NK-92 (cell line): ENCODE results near the gene CBLB.

ENCODE experiments used
- DNase-seq: peaks from one replicate; lab custom pipeline; 2025; ENCODE audit not compliant: unreplicated experiment; lab: John Stamatoyannopoulos, UW

CBLB gene

GRCh38 chr3:105868742-105869530 lies at the start of gene CBLB:
CBLB (minus strand) TSS chr3:105869012; CDS start chr3:105867577, 1,435 bp downstream.
- peak; percentile 21 for DNase-seq

- DNase-seq = no peak
These were observed 48.0 kb upstream of the CBLB start for GRCh38 chr3:105916767-105917166.

GRCh38 chr3:105915524-105915923 lies 46.7 kb upstream of the CBLB start:
- DNase-seq = no peak

GRCh38 chr3:105913616-105914015 lies 44.8 kb upstream of the CBLB start:
- no peak for DNase-seq

DNA sequence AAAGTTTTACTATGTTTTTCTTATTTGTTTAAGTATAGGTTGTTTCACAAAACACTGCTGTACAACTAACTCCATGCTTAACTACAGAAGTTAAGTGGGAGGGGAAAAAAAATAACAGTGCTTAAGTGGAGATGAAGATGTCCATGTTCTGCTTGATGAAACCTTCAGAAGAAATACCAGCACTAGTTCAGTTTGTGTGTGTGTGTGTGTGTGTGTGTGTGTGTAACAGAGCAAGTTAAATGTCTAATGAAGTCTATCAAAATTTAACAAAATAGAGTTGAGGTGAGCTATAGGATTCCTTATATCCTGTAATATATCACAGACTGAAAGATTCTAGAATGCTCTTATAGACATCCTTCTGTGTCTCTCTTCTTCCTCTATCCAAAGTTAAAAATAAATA lies 44.1 kb upstream of the CBLB start:
- DNase-seq = no peak

DNA sequence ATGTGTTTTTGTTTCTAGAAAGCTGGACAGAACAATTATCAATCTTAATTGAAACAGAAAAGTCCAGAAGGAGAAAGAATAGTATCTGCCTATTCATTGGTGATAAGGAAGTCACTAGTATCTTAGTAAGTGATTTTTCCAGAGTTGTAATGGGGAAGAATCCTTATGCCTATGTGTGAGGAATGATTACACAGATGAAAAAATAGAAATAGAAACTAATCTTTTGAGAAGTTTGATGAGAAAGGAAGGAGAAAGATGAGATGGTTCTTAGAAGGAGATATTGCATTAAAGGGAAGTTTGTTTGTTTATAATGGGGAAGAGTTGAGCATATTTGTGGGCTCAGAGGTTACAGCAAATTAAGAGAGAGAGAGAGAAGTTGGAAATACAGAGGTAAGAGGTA lies 42.7 kb upstream of the CBLB start:
- no peak for DNase-seq

DNA sequence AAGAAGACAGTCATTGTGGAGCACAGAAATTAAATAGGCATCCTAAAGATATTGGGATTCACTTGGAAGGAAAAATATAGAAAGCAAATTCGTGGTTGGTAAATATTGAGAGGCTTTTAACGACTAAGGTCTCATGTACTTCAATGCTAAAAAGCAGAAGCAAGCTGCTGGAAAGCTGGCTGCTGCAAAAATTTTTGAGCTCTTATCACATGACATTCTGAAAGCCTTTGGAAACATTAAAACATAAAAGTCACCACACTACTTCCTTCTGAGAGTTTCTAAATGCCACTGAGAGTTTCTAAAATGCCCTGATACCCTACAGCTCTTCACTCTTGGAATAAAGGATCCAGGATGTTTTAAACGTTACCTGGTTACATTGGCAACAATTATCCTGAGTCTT lies 39.0 kb upstream of the CBLB start:
- no peak for DNase-seq

- no peak for DNase-seq
These were observed 38.0 kb upstream of the CBLB start for GRCh38 chr3:105906836-105907235.

DNA sequence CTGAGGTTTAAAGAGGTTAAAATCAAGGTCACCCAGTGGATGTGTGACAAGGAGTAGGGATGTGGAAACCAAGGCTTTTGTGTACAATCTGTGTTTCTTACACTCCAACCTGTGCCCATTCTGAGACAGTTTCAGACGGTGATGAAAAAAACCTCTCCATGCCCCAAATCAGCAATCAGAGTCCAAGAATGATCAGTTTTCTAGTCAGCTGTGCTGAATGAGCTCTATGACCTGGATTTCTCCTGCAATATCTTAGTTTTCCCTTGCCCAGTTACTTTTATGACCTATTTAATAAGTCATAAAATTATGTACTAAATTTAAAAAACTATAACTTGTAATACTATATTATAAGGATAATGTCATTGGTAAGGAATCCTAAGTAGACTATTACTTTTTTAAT lies 37.5 kb upstream of the CBLB start:
- DNase-seq = no peak

GRCh38 chr3:105905328-105905727 lies 36.5 kb upstream of the CBLB start:
- DNase-seq = no peak

DNA sequence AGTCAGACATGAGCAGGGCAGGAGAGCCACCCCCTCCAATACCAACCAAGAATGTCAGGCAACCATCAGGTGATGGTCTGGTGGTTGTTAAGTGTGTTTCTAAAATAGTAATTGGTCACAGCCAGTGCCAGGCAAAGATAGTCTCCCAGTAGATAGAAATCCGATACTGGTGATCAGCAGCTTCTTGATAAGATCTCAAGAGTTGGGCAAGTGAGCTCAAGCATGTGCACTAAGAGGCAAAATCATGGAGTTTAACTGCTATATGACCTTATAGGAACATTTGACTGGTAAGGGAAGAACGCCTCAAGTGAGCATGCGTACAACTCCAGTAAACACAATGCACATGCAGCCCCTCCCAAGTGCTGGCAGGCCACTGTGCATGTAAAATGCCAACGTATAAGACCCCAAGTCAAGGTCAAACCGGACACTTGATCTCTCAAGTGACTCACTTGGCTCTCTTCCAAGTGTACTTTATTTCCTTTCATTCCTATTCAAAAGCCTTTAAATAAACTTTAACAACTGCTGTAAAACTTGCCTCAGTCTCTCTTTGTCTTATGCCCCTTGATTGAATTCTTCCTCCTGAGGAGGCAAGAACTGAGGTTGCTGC lies 36.0 kb upstream of the CBLB start:
- DNase-seq = no peak

DNA sequence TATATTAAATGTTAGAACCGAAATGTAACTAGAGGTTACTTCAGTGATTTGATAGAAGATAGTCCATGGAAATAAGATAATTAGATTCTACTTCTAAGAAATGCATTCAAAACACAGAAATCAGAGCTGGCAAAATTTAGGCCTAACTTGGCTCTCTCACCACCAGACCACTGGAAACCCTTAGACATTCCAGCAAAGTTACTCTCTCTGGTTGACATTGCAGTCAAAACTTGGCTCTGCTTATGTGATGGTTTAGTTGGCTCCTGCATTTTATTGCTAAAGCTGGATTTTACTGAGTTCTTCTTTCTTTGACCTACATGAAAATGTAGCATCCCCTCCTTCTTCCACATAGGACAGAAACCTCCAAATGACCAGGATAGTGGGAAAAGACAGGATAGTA lies 35.4 kb upstream of the CBLB start:
- DNase-seq = no peak

DNA sequence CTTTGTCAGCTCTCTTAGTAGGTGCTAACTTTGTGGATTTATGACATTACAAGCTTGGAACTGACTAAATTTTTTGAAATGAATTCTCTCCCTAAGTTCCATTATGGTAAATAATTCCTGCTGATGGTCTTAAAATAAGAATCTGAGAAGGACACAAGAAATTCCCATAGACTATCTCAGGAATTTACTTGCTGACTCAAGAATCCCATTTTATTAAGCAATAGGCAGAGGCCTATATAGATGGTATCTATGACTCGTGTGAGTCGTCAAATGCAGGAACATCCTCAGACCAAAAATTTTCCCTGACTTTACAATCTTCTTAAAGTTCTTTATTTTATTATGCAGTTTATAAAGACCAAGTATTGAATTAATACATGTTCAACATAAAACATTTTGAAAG lies 30.7 kb upstream of the CBLB start:
- no peak for DNase-seq

DNA sequence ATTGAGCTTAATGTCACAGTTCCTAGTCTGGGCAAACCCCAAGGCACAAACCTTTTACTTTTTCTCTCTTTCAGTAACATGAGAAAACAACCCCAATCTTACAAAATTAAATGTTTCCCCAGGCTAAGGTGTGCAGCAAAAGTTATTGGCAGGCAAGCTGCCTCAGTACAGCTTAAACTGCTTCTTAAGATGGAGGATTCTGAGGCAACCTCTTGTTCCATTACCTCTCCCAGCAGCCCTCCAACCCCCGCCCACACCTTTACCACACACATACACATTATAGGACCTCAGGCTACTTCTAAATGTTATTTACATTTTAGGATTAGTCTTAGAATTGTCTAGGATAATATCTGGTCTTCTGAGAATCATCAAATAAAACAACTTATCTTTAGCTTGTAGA lies 22.3 kb upstream of the CBLB start:
- DNase-seq = no peak

- no peak for DNase-seq
These were observed 20.1 kb upstream of the CBLB start for GRCh38 chr3:105888621-105889579.

DNA sequence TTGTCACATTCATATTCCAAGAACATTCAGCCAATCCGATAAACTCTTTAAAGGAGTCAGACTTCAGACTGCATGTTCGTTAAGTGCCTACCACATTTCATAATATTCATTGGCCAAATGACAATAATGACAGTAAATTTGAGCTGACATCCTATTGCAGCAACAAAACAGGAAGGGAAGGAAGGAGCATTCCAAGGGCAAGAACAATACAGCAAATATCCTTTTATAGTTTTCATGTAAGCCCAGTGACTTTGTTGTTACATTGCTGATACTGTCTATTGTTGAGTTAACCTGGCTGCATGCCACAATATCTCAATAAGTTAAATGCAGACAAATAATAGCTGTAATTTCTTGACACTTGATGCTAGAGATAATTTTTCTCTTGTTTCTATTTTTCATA lies 16.4 kb upstream of the CBLB start:
- DNase-seq = no peak

DNA sequence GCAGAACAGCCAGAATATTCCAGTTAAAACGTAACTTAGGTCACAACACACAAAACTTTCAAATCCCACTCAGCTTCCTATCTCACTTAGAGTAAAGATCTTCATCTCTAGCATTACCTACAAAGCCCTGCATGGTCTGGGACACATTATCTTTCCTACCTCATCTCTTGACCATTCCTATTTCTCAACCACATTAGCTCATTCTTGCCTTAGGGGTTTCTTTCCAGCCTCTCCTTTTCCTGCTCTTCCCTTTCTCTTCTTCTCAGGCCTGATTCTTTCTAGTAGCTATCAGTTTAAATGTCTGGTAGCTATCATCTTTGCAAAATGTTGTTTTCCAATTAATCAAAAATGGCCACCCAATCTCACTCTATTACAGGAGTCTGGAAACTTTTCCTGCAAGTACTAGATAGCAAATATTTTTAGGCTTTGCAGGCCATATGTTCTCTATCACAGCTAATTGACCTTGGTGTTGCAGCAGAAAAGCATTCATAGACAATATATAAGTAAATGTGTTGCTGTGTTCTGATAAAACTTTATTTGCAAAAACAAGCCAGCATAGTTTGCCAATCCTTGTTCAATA lies 15.1 kb upstream of the CBLB start:
- DNase-seq = no peak

- no peak for DNase-seq
These were observed 12.0 kb upstream of the CBLB start for GRCh38 chr3:105880681-105881290.

DNA sequence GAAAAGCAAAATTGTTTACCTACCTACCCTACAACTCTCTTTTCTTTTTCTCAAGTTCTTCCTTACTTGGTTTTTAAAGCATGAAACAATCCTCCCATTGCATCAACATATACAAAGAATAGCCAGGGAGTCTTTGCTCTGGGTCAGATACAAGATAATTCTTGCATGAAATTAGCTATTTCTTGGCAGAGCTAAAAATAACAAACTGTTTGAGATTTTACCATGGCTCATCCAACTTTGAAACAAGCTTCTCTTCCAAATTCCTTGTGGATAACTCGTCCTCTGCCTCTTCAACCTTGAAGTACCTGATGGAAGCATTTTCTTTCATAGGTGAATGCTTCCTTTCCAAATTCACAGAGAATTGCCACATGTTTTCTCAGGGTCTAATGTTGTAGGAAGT lies 9.2 kb upstream of the CBLB start:
- no peak for DNase-seq

- no peak for DNase-seq
These were observed 8.6 kb upstream of the CBLB start for GRCh38 chr3:105877336-105877910.
